ENCODE data around the gene MS4A18. TPM values are rescaled to one million over a fixed set of nuclear protein-coding genes. Genes with fewer than 3 reads are reported as not detected.
"Not testable (repeated sequence)": the region's sequence is repeated elsewhere in the genome, so short reads cannot be mapped to it uniquely, and the experiment has no call there.

Gene MS4A18
- polyA plus RNA-seq: 1 to 10 TPM in 1 of 4 donors, under 1 TPM in 2, not detected in 1; 0.77 to 1.1 (median 0.97) TPM
- long read RNA-seq, donor 1: 0 reads
- long read RNA-seq, donor 2: 0 reads
- long read RNA-seq, donor 3: 0 reads
- long read RNA-seq, donor 4: 0 reads
- long read RNA-seq, donor 5: 0 reads
- long read RNA-seq, donor 6: 0 reads
- long read RNA-seq, donor 7: 0 reads
- long read RNA-seq, donor 8: 0 reads
- long read RNA-seq, donor 9: 0 reads
- long read RNA-seq, donor 10: 0 reads

- Histone ChIP-seq H3K27ac (ENCODE audit: low read depth in 1 of 3, low read length in 2 of 3) (no peak within 1 kb of the TSS), H3K9me3 (ENCODE audit: control insufficient read depth in 2 of 2, insufficient read depth in 1 of 2, low read depth in 1 of 2, low read length in 1 of 2) (peaks cover 0 to 4% of the 10 kb centered on the region in 2 donors), H3K27me3 (ENCODE audit: control insufficient read depth in 3 of 3, insufficient read depth in 3 of 3, low read length in 3 of 3) (no peaks in the 10 kb centered on the region), H3K4me1 (ENCODE audit: control insufficient read depth in 3 of 3, insufficient read depth in 2 of 3, low read depth in 1 of 3, low read length in 2 of 3) (peaks cover 0 to 29% (median 4%) of the 10 kb centered on the region in 3 donors), H3K4me3 (ENCODE audit: low read depth in 1 of 3, low read length in 3 of 3) (no peak within 1 kb of the TSS), H3K36me3 (ENCODE audit: control insufficient read depth in 3 of 3, insufficient read depth in 2 of 3, low read depth in 1 of 3, low read length in 3 of 3) (no peaks in the 10 kb centered on the region)
- WGBS, 3 donors: 42 to 68% (median 52%) methylated on average over 3 of the region's 3 CpGs
- DNase-seq (peak in 1 of 2 donors; percentile 27), FAIRE-seq (no peak)
These were observed at the start of gene MS4A18 for GRCh38 chr11:60724420-60724819. Gene MS4A18, plus strand, starts transcription at chr11:60724720.

GRCh38 chr11:60678231-60678630 lies 46.3 kb upstream of the MS4A18 start:
- not testable (repeated sequence) for DNase-seq; H3K4me1 ChIP-seq (ENCODE audit: control insufficient read depth in 3 of 3, insufficient read depth in 2 of 3, low read depth in 1 of 3, low read length in 2 of 3); H3K27ac ChIP-seq (ENCODE audit: low read depth in 1 of 3, low read length in 2 of 3); FAIRE-seq; H3K27me3 ChIP-seq (ENCODE audit: control insufficient read depth in 3 of 3, insufficient read depth in 3 of 3, low read length in 3 of 3); H3K4me3 ChIP-seq (ENCODE audit: low read depth in 1 of 3, low read length in 3 of 3); H3K36me3 ChIP-seq (ENCODE audit: control insufficient read depth in 3 of 3, insufficient read depth in 2 of 3, low read depth in 1 of 3, low read length in 3 of 3)
- 86 to 91% (median 91%) methylated on average over 2 of the region's 2 CpGs for WGBS, 3 donors
- H3K9me3 ChIP-seq (ENCODE audit: control insufficient read depth in 2 of 2, insufficient read depth in 1 of 2, low read depth in 1 of 2, low read length in 1 of 2): peaks cover 2 to 26% of the 10 kb centered on the region in 2 donors

GRCh38 chr11:60679879-60680278 lies 44.6 kb upstream of the MS4A18 start:
- no peak for FAIRE-seq
- Histone ChIP-seq H3K27ac (ENCODE audit: low read depth in 1 of 3, low read length in 2 of 3) (no peak overlapping the region), H3K4me1 (ENCODE audit: control insufficient read depth in 3 of 3, insufficient read depth in 2 of 3, low read depth in 1 of 3, low read length in 2 of 3) (peaks cover 0 to 4% (median 0%) of the 10 kb centered on the region in 3 donors), H3K27me3 (ENCODE audit: control insufficient read depth in 3 of 3, insufficient read depth in 3 of 3, low read length in 3 of 3) (peaks cover 0 to 2% (median 0%) of the 10 kb centered on the region in 3 donors), H3K4me3 (ENCODE audit: low read depth in 1 of 3, low read length in 3 of 3) (no peak overlapping the region), H3K9me3 (ENCODE audit: control insufficient read depth in 2 of 2, insufficient read depth in 1 of 2, low read depth in 1 of 2, low read length in 1 of 2) (peaks cover 2 to 20% of the 10 kb centered on the region in 2 donors), H3K36me3 (ENCODE audit: control insufficient read depth in 3 of 3, insufficient read depth in 2 of 3, low read depth in 1 of 3, low read length in 3 of 3) (no peaks in the 10 kb centered on the region)
- peak; percentile 17 to 63 for DNase-seq

- Histone ChIP-seq H3K9me3 (ENCODE audit: control insufficient read depth in 2 of 2, insufficient read depth in 1 of 2, low read depth in 1 of 2, low read length in 1 of 2) (peaks cover 2 to 20% of the 10 kb centered on the region in 2 donors), H3K36me3 (ENCODE audit: control insufficient read depth in 3 of 3, insufficient read depth in 2 of 3, low read depth in 1 of 3, low read length in 3 of 3) (no peaks in the 10 kb centered on the region), H3K27me3 (ENCODE audit: control insufficient read depth in 3 of 3, insufficient read depth in 3 of 3, low read length in 3 of 3) (peaks cover 0 to 2% (median 0%) of the 10 kb centered on the region in 3 donors), H3K4me1 (ENCODE audit: control insufficient read depth in 3 of 3, insufficient read depth in 2 of 3, low read depth in 1 of 3, low read length in 2 of 3) (peaks cover 0 to 4% (median 0%) of the 10 kb centered on the region in 3 donors), H3K27ac (ENCODE audit: low read depth in 1 of 3, low read length in 2 of 3) (no peak overlapping the region), H3K4me3 (ENCODE audit: low read depth in 1 of 3, low read length in 3 of 3) (no peak overlapping the region)
- no peak for DNase-seq
- FAIRE-seq: no peak
- WGBS, 3 donors: 74 to 79% (median 78%) methylated on average over 3 of the region's 3 CpGs
These were observed 43.9 kb upstream of the MS4A18 start for GRCh38 chr11:60680455-60681119.

- H3K27ac ChIP-seq (ENCODE audit: low read depth in 1 of 3, low read length in 2 of 3); H3K9me3 ChIP-seq (ENCODE audit: control insufficient read depth in 2 of 2, insufficient read depth in 1 of 2, low read depth in 1 of 2, low read length in 1 of 2); H3K4me3 ChIP-seq (ENCODE audit: low read depth in 1 of 3, low read length in 3 of 3); H3K27me3 ChIP-seq (ENCODE audit: control insufficient read depth in 3 of 3, insufficient read depth in 3 of 3, low read length in 3 of 3); DNase-seq; H3K36me3 ChIP-seq (ENCODE audit: control insufficient read depth in 3 of 3, insufficient read depth in 2 of 3, low read depth in 1 of 3, low read length in 3 of 3); H3K4me1 ChIP-seq (ENCODE audit: control insufficient read depth in 3 of 3, insufficient read depth in 2 of 3, low read depth in 1 of 3, low read length in 2 of 3); FAIRE-seq: not testable (repeated sequence)
- 84 to 98% (median 90%) methylated on average over 2 of the region's 2 CpGs for WGBS, 3 donors
These were observed 40.0 kb upstream of the MS4A18 start for GRCh38 chr11:60684541-60684848.

- Histone ChIP-seq H3K4me1 (ENCODE audit: control insufficient read depth in 3 of 3, insufficient read depth in 2 of 3, low read depth in 1 of 3, low read length in 2 of 3) (no peaks in the 10 kb centered on the region), H3K27ac (ENCODE audit: low read depth in 1 of 3, low read length in 2 of 3) (no peak overlapping the region), H3K36me3 (ENCODE audit: control insufficient read depth in 3 of 3, insufficient read depth in 2 of 3, low read depth in 1 of 3, low read length in 3 of 3) (no peaks in the 10 kb centered on the region), H3K9me3 (ENCODE audit: control insufficient read depth in 2 of 2, insufficient read depth in 1 of 2, low read depth in 1 of 2, low read length in 1 of 2) (no peaks in the 10 kb centered on the region), H3K4me3 (ENCODE audit: low read depth in 1 of 3, low read length in 3 of 3) (no peak overlapping the region), H3K27me3 (ENCODE audit: control insufficient read depth in 3 of 3, insufficient read depth in 3 of 3, low read length in 3 of 3) (no peaks in the 10 kb centered on the region)
- FAIRE-seq (no peak), DNase-seq (peak in 1 of 2 donors; percentile 41)
- WGBS, 3 donors: 69 to 85% (median 80%) methylated on average over 5 of the region's 5 CpGs
These were observed 32.9 kb upstream of the MS4A18 start for GRCh38 chr11:60691661-60692060.

GRCh38 chr11:60699284-60699691 lies 25.2 kb upstream of the MS4A18 start, which contains the start of gene MS4A8:
Gene MS4A8, plus strand, starts transcription at chr11:60699612. Its CDS starts 1,249 bp downstream, at chr11:60700861.
- H3K27me3 ChIP-seq (ENCODE audit: control insufficient read depth in 3 of 3, insufficient read depth in 3 of 3, low read length in 3 of 3): no peaks in the 10 kb centered on the region
- peaks cover 0 to 27% (median 2%) of the 10 kb centered on the region in 3 donors for H3K4me1 ChIP-seq (ENCODE audit: control insufficient read depth in 3 of 3, insufficient read depth in 2 of 3, low read depth in 1 of 3, low read length in 2 of 3)
- DNase-seq (peak; percentile 82 to 97), FAIRE-seq (no peak)
- H3K36me3 ChIP-seq (ENCODE audit: control insufficient read depth in 3 of 3, insufficient read depth in 2 of 3, low read depth in 1 of 3, low read length in 3 of 3): peaks cover 0 to 12% (median 0%) of the 10 kb centered on the region in 3 donors
- WGBS, 3 donors: 2 to 5% (median 3%) methylated on average over 2 of the region's 2 CpGs
- peak within 1 kb of the TSS in 2 of 3 donors; percentile 29 to 53 for H3K4me3 ChIP-seq (ENCODE audit: low read depth in 1 of 3, low read length in 3 of 3)
- peak within 1 kb of the TSS; percentile 77 to 82 (median 81) for H3K27ac ChIP-seq (ENCODE audit: low read depth in 1 of 3, low read length in 2 of 3)
- no peaks in the 10 kb centered on the region for H3K9me3 ChIP-seq (ENCODE audit: control insufficient read depth in 2 of 2, insufficient read depth in 1 of 2, low read depth in 1 of 2, low read length in 1 of 2)

GRCh38 chr11:60699936-60700335 lies 24.6 kb upstream of the MS4A18 start:
- FAIRE-seq: no peak
- Histone ChIP-seq H3K27me3 (ENCODE audit: control insufficient read depth in 3 of 3, insufficient read depth in 3 of 3, low read length in 3 of 3) (no peaks in the 10 kb centered on the region), H3K9me3 (ENCODE audit: control insufficient read depth in 2 of 2, insufficient read depth in 1 of 2, low read depth in 1 of 2, low read length in 1 of 2) (no peaks in the 10 kb centered on the region), H3K4me1 (ENCODE audit: control insufficient read depth in 3 of 3, insufficient read depth in 2 of 3, low read depth in 1 of 3, low read length in 2 of 3) (peaks cover 0 to 28% (median 2%) of the 10 kb centered on the region in 3 donors), H3K36me3 (ENCODE audit: control insufficient read depth in 3 of 3, insufficient read depth in 2 of 3, low read depth in 1 of 3, low read length in 3 of 3) (peaks cover 0 to 14% (median 0%) of the 10 kb centered on the region in 3 donors), H3K4me3 (ENCODE audit: low read depth in 1 of 3, low read length in 3 of 3) (peak overlapping the region in 2 of 3 donors; percentile 29 to 53), H3K27ac (ENCODE audit: low read depth in 1 of 3, low read length in 2 of 3) (peak overlapping the region; percentile 77 to 82 (median 81))
- no peak for DNase-seq
- 84 to 86% (median 84%) methylated on average over 5 of the region's 5 CpGs for WGBS, 3 donors

All from small intestine (tissue), 16 donors.